Hematopoietic multipotent progenitor cell treated with erythropoietin and hydrocortisone succinate and interleukin-3 and kit ligand, for 4 days (in vitro differentiated cells): ENCODE data around the gene TCF4.

Experiments used
- DNase-seq: peaks from one replicate; pipeline ENCODE4 v3.0.0-alpha.2; 2015

TCF4 gene

GRCh38 chr18:55430026-55430425 lies 158.0 kb downstream of the TCF4 start:
- DNase-seq = no peak

GRCh38 chr18:55427951-55428350 lies 160.0 kb downstream of the TCF4 start:
- no peak for DNase-seq

GRCh38 chr18:55425698-55426097 lies 162.3 kb downstream of the TCF4 start:
- DNase-seq = no peak

- no peak for DNase-seq
These were observed 165.4 kb downstream of the TCF4 start for GRCh38 chr18:55422456-55423180.

- no peak for DNase-seq
These were observed 166.2 kb downstream of the TCF4 start for GRCh38 chr18:55421615-55422419.

GRCh38 chr18:55421308-55421614 lies 166.7 kb downstream of the TCF4 start:
- no peak for DNase-seq

GRCh38 chr18:55420665-55421307 lies 167.2 kb downstream of the TCF4 start:
- DNase-seq = peak; percentile 56

GRCh38 chr18:55419947-55420664 lies 167.9 kb downstream of the TCF4 start:
- no peak for DNase-seq

GRCh38 chr18:55419132-55419946 lies 168.7 kb downstream of the TCF4 start:
- no peak for DNase-seq

- no peak for DNase-seq
These were observed 169.6 kb downstream of the TCF4 start for GRCh38 chr18:55418439-55418838.

- no peak for DNase-seq
These were observed 171.2 kb downstream of the TCF4 start for GRCh38 chr18:55416791-55417190.

GRCh38 chr18:55415258-55415871 lies 172.6 kb downstream of the TCF4 start:
- peak; percentile 91 for DNase-seq

GRCh38 chr18:55414475-55414874 lies 173.5 kb downstream of the TCF4 start:
- no peak for DNase-seq

GRCh38 chr18:55413474-55413873 lies 174.5 kb downstream of the TCF4 start:
- DNase-seq = no peak

- no peak for DNase-seq
These were observed 180.0 kb downstream of the TCF4 start for GRCh38 chr18:55407774-55408535.

GRCh38 chr18:55407191-55407590 lies 180.8 kb downstream of the TCF4 start:
- no peak for DNase-seq

- DNase-seq = no peak
These were observed 181.5 kb downstream of the TCF4 start for GRCh38 chr18:55406451-55406991.

- peak; percentile 56 for DNase-seq
These were observed 182.0 kb downstream of the TCF4 start for GRCh38 chr18:55405893-55406406.

- no peak for DNase-seq
These were observed 182.5 kb downstream of the TCF4 start for GRCh38 chr18:55405475-55405874.

- no peak for DNase-seq
These were observed 183.0 kb downstream of the TCF4 start for GRCh38 chr18:55404832-55405465.
